ENCODE measurements around the gene RAD50.
"Not testable (repeated sequence)": the region's sequence is repeated elsewhere in the genome, so short reads cannot be mapped to it uniquely, and the experiment has no call there.

The RAD50 gene

DNA sequence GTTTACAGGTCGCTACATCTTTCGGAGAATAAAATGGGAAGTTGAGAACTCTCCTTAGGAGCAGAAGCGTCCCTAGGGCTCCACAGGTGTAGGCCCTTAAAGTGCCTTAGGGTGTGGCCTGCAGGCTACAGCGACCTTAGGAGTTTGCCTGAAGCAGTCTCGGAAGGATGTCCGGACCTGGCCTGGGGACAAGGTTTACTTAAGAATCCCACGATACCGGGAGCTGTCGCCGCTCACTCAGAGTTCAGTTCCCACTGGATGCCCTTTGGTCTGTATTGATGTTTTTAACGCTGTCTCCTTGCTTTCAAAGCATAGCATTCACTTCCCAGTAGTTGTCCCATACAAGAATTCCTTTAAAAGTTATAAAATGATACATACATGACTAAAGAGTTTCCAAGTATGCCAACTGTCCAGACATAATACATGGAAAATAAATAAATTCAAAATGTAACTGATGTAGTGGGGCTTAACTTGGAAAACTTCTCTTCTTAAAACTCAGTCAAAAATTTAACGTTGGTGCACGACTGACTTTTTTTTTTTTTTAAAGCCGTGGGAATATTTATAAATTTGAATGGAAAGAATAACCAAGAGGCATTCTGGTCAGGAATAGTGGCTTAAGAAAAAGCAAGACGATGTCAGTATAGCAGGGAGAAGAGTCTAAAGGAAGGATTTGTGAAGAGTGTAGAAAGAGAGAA is 848 bp downstream of the RAD50 start:
- no peak overlapping the region for H3K4ac ChIP-seq (ENCODE audit: low read length)
- no peaks in the 10 kb centered on the region for H3K9me3 ChIP-seq (replicated peaks in 1 of 2; ENCODE audit: control insufficient read depth in 2 of 2, insufficient read depth in 1 of 2, low read depth in 1 of 2, low read length in 2 of 2)
- H2AFZ ChIP-seq (ENCODE audit: low read length): peak overlapping the region; percentile 97
- peak overlapping the region; percentile 54 to 81 for H3K4me3 ChIP-seq (ENCODE audit: low read length in 2 of 2)
- peaks cover 2% of the 10 kb centered on the region for H3K79me1 ChIP-seq (ENCODE audit: low read depth, low read length)
- H3K23ac ChIP-seq (ENCODE audit: low read depth, low read length, poor library complexity): no peak overlapping the region
- WGBS, 2 donors (ENCODE audit: extremely low coverage in 2 of 2, insufficient read length in 2 of 2, insufficient replicate concordance in 1 of 2): 100% methylated on average over 1 of the region's 15 CpGs; no CpG with 5 or more reads in 1 of the 2 donors
- peak overlapping the region; percentile 72 for H3K27ac ChIP-seq (replicated peaks; ENCODE audit: low read length)
- H2BK120ac ChIP-seq (ENCODE audit: low read depth, low read length): no peak overlapping the region
- DNase-seq (ENCODE audit: low spot score): no peak
- H2BK15ac ChIP-seq (ENCODE audit: low read length): no peak overlapping the region
- no peak overlapping the region for H2BK12ac ChIP-seq (ENCODE audit: low read length)
- H3K9ac ChIP-seq (ENCODE audit: low read depth, low read length, poor library complexity): peak overlapping the region; percentile 64
- no peak overlapping the region for H3K18ac ChIP-seq (ENCODE audit: low read length)
- H2BK5ac ChIP-seq (ENCODE audit: low read length): no peak overlapping the region
- no peak overlapping the region for H4K91ac ChIP-seq (ENCODE audit: low read depth, low read length, poor library complexity)
- H3K4me2 ChIP-seq (ENCODE audit: insufficient read depth, low read length, poor library complexity, severe bottlenecking): peak overlapping the region; percentile 58
- no peak overlapping the region for H2AK5ac ChIP-seq (ENCODE audit: low read depth, low read length)
- peaks cover 0 to 2% of the 10 kb centered on the region in 2 donors for H3K4me1 ChIP-seq (ENCODE audit: control insufficient read depth in 2 of 2, insufficient read depth in 1 of 2, low read depth in 1 of 2, low read length in 2 of 2)
- no peak overlapping the region for H4K8ac ChIP-seq (ENCODE audit: low read depth, low read length)
- peaks cover 0 to 6% of the 10 kb centered on the region in 2 donors for H3K36me3 ChIP-seq (replicated peaks in 1 of 2; ENCODE audit: control insufficient read depth in 2 of 2, insufficient read depth in 2 of 2, low read length in 2 of 2)
- no peaks in the 10 kb centered on the region for H3K27me3 ChIP-seq (ENCODE audit: control insufficient read depth in 3 of 3, insufficient read depth in 3 of 3, low read depth in 1 of 3, low read length in 3 of 3)
- H3K14ac ChIP-seq (ENCODE audit: low read length): no peak overlapping the region

DNA sequence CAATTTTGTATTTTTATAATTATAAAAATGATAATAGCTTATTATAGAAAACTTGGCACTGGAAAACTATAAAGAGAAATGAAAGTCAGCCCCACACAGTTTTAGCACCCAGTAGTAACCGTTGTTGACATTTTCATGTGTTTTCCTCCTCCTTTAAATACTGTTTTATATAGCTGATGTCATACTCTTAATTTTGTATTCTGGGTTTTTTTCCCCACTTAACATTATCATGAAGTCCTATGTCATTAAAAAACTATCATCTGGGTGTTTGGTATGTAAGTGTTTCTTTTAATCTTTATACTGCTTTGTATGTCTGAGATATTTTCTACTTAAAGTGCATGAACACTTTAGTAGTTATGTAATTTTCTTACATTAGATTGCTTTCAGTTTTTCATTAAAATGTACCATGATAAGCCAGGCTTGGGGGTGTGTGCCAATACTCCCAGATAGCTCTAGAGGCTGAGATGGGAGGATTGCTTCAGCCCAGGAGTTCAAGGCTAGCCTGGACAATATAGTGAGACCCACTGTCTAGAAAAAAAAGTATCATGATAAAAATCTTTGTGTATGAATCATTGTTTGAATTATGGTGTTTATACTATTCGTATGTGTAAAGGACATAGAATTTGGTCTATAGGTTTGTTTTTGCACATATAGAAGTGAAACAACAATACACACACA is 2.7 kb downstream of the RAD50 start:
- no peak overlapping the region for H3K9ac ChIP-seq (ENCODE audit: low read depth, low read length, poor library complexity)
- no peak overlapping the region for H3K4ac ChIP-seq (ENCODE audit: low read length)
- no peak overlapping the region for H3K4me2 ChIP-seq (ENCODE audit: insufficient read depth, low read length, poor library complexity, severe bottlenecking)
- H3K27me3 ChIP-seq (ENCODE audit: control insufficient read depth in 3 of 3, insufficient read depth in 3 of 3, low read depth in 1 of 3, low read length in 3 of 3): no peaks in the 10 kb centered on the region
- no peak overlapping the region for H2AFZ ChIP-seq (ENCODE audit: low read length)
- H4K91ac ChIP-seq (ENCODE audit: low read depth, low read length, poor library complexity): no peak overlapping the region
- no peak overlapping the region for H2AK5ac ChIP-seq (ENCODE audit: low read depth, low read length)
- H3K4me1 ChIP-seq (ENCODE audit: control insufficient read depth in 2 of 2, insufficient read depth in 1 of 2, low read depth in 1 of 2, low read length in 2 of 2): peaks cover 0 to 2% of the 10 kb centered on the region in 2 donors
- no peak overlapping the region for H4K8ac ChIP-seq (ENCODE audit: low read depth, low read length)
- DNase-seq (ENCODE audit: low spot score): no peak
- peaks cover 0 to 6% of the 10 kb centered on the region in 2 donors for H3K36me3 ChIP-seq (replicated peaks in 1 of 2; ENCODE audit: control insufficient read depth in 2 of 2, insufficient read depth in 2 of 2, low read length in 2 of 2)
- H3K14ac ChIP-seq (ENCODE audit: low read length): no peak overlapping the region
- H2BK15ac ChIP-seq (ENCODE audit: low read length): no peak overlapping the region
- no peak overlapping the region for H3K27ac ChIP-seq (replicated peaks; ENCODE audit: low read length)
- no peak overlapping the region for H3K23ac ChIP-seq (ENCODE audit: low read depth, low read length, poor library complexity)
- WGBS, 2 donors (ENCODE audit: extremely low coverage in 2 of 2, insufficient read length in 2 of 2, insufficient replicate concordance in 1 of 2): no CpG with 5 or more reads among the region's 2 CpGs
- no peak overlapping the region for H2BK5ac ChIP-seq (ENCODE audit: low read length)
- H3K9me3 ChIP-seq (replicated peaks in 1 of 2; ENCODE audit: control insufficient read depth in 2 of 2, insufficient read depth in 1 of 2, low read depth in 1 of 2, low read length in 2 of 2): no peaks in the 10 kb centered on the region
- H2BK120ac ChIP-seq (ENCODE audit: low read depth, low read length): no peak overlapping the region
- peaks cover 2% of the 10 kb centered on the region for H3K79me1 ChIP-seq (ENCODE audit: low read depth, low read length)
- no peak overlapping the region for H2BK12ac ChIP-seq (ENCODE audit: low read length)
- H3K4me3 ChIP-seq (ENCODE audit: low read length in 2 of 2): no peak overlapping the region
- no peak overlapping the region for H3K18ac ChIP-seq (ENCODE audit: low read length)

DNA sequence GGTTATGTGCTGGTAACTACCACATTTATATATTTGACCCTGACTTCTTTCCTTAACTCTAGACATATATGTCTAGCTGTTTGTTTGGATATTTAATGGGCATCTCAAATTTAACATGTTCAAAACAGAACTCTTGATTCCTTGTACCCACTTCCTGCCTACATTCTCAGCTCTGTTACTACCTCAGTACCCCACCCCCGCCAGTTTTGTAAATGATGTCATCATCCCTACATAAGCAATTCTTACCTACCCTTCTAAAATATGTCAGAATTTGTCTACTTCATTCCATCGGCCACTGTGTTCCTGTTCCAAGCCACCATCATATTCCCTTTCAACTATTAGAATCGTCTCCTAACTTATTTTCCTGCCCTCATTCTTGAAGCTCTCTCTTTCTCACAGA is 4.8 kb downstream of the RAD50 start:
- Histone ChIP-seq H3K9ac (ENCODE audit: low read depth, low read length, poor library complexity) (no peak overlapping the region), H3K14ac (ENCODE audit: low read length) (no peak overlapping the region), H3K4me1 (ENCODE audit: control insufficient read depth in 2 of 2, insufficient read depth in 1 of 2, low read depth in 1 of 2, low read length in 2 of 2) (peaks cover 0 to 2% of the 10 kb centered on the region in 2 donors), H3K23ac (ENCODE audit: low read depth, low read length, poor library complexity) (no peak overlapping the region), H2BK5ac (ENCODE audit: low read length) (no peak overlapping the region), H3K27ac (replicated peaks; ENCODE audit: low read length) (no peak overlapping the region), H4K91ac (ENCODE audit: low read depth, low read length, poor library complexity) (no peak overlapping the region), H2BK120ac (ENCODE audit: low read depth, low read length) (no peak overlapping the region), H3K18ac (ENCODE audit: low read length) (no peak overlapping the region), H3K27me3 (ENCODE audit: control insufficient read depth in 3 of 3, insufficient read depth in 3 of 3, low read depth in 1 of 3, low read length in 3 of 3) (no peaks in the 10 kb centered on the region), H2AK5ac (ENCODE audit: low read depth, low read length) (no peak overlapping the region), H2BK12ac (ENCODE audit: low read length) (no peak overlapping the region), H3K4me3 (ENCODE audit: low read length in 2 of 2) (no peak overlapping the region), H3K9me3 (replicated peaks in 1 of 2; ENCODE audit: control insufficient read depth in 2 of 2, insufficient read depth in 1 of 2, low read depth in 1 of 2, low read length in 2 of 2) (no peaks in the 10 kb centered on the region), H3K79me1 (ENCODE audit: low read depth, low read length) (peaks cover 2% of the 10 kb centered on the region), H3K4me2 (ENCODE audit: insufficient read depth, low read length, poor library complexity, severe bottlenecking) (no peak overlapping the region), H2BK15ac (ENCODE audit: low read length) (no peak overlapping the region), H2AFZ (ENCODE audit: low read length) (no peak overlapping the region), H3K4ac (ENCODE audit: low read length) (no peak overlapping the region), H3K36me3 (replicated peaks in 1 of 2; ENCODE audit: control insufficient read depth in 2 of 2, insufficient read depth in 2 of 2, low read length in 2 of 2) (peaks cover 0 to 6% of the 10 kb centered on the region in 2 donors), H4K8ac (ENCODE audit: low read depth, low read length) (no peak overlapping the region)
- no CpG with 5 or more reads among the region's 3 CpGs for WGBS, 2 donors (ENCODE audit: extremely low coverage in 2 of 2, insufficient read length in 2 of 2, insufficient replicate concordance in 1 of 2)
- no peak for DNase-seq (ENCODE audit: low spot score)

DNA sequence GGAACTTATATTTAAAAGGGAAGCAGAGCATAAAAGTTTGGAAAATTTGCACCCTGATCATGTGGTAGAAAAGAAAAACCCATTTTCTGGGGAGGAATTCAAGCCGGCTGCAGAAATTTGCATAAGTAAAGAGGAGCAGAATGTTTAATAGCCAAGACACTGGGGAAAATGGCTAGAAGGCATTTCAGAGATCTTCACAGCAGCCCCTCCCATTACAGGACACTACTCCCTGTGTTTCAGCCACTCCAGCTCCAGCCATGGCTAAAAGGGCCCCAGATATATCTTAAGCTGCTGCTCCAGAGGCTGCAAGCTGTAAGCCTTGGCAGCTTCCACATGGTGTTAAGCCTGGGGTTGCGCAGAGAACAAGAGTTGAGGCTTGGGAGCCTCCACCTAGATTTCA is 7.8 kb downstream of the RAD50 start:
- H3K14ac ChIP-seq (ENCODE audit: low read length); H3K9me3 ChIP-seq (replicated peaks in 1 of 2; ENCODE audit: control insufficient read depth in 2 of 2, insufficient read depth in 1 of 2, low read depth in 1 of 2, low read length in 2 of 2); H2BK120ac ChIP-seq (ENCODE audit: low read depth, low read length); H2AFZ ChIP-seq (ENCODE audit: low read length); H3K27me3 ChIP-seq (ENCODE audit: control insufficient read depth in 3 of 3, insufficient read depth in 3 of 3, low read depth in 1 of 3, low read length in 3 of 3); H3K27ac ChIP-seq (replicated peaks; ENCODE audit: low read length); H4K8ac ChIP-seq (ENCODE audit: low read depth, low read length); H2BK12ac ChIP-seq (ENCODE audit: low read length); H3K4me3 ChIP-seq (ENCODE audit: low read length in 2 of 2); DNase-seq (ENCODE audit: low spot score); H3K4me1 ChIP-seq (ENCODE audit: control insufficient read depth in 2 of 2, insufficient read depth in 1 of 2, low read depth in 1 of 2, low read length in 2 of 2); H3K18ac ChIP-seq (ENCODE audit: low read length); H2BK15ac ChIP-seq (ENCODE audit: low read length); H4K91ac ChIP-seq (ENCODE audit: low read depth, low read length, poor library complexity); H3K36me3 ChIP-seq (replicated peaks in 1 of 2; ENCODE audit: control insufficient read depth in 2 of 2, insufficient read depth in 2 of 2, low read length in 2 of 2); H3K4me2 ChIP-seq (ENCODE audit: insufficient read depth, low read length, poor library complexity, severe bottlenecking); H3K23ac ChIP-seq (ENCODE audit: low read depth, low read length, poor library complexity); H3K79me1 ChIP-seq (ENCODE audit: low read depth, low read length); H3K9ac ChIP-seq (ENCODE audit: low read depth, low read length, poor library complexity); H3K4ac ChIP-seq (ENCODE audit: low read length); H2AK5ac ChIP-seq (ENCODE audit: low read depth, low read length); H2BK5ac ChIP-seq (ENCODE audit: low read length): not testable (repeated sequence)
- WGBS, 2 donors (ENCODE audit: extremely low coverage in 2 of 2, insufficient read length in 2 of 2, insufficient replicate concordance in 1 of 2): no CpG with 5 or more reads among the region's 2 CpGs
